ENCODE results near the gene FBLN2. TPM values are rescaled to one million over a fixed set of nuclear protein-coding genes. Genes with fewer than 3 reads are reported as not detected.

Gene FBLN2
- total RNA-seq, 2 experiments from 2014 or later: not detected

GRCh38 chr3:13547591-13548371, 1.1 kb upstream of the FBLN2 start:
- H3K27ac Mint-ChIP-seq: no peak overlapping the region

GRCh38 chr3:13549623-13550422, 898 bp downstream of the FBLN2 start:
- CTCF ChIA-PET: no interaction called here
- POLR2A ChIA-PET: no interaction called here
- Mint-ChIP-seq H3K9me3 (no peaks in the 10 kb centered on the region), H3K27ac (no peak overlapping the region), H3K36me3 (no peaks in the 10 kb centered on the region), H3K4me3 (peak overlapping the region; percentile 1), H3K4me1 (ENCODE audit: low read depth) (peaks cover 11% of the 10 kb centered on the region), H3K27me3 (peaks cover 62% of the 10 kb centered on the region)
- intact Hi-C loops (cut with micrococcal nuclease): no loop called here
- DNase-seq: no peak

More at GRCh38 chr3:13547591-13548371, 1.1 kb upstream of the FBLN2 start:
- CTCF ChIA-PET: interaction anchor here (1.4 kb wide), 1 partner anchor 100 kb away, joined by 3 read pairs; no protein-coding TSS in a partner anchor
- Mint-ChIP-seq H3K9me3 (no peaks in the 10 kb centered on the region), H3K36me3 (no peaks in the 10 kb centered on the region), H3K27me3 (peaks cover 51% of the 10 kb centered on the region), H3K4me1 (ENCODE audit: low read depth) (peaks cover 21% of the 10 kb centered on the region), H3K4me3 (no peak overlapping the region)
- DNase-seq: no peak
- intact Hi-C loops (cut with micrococcal nuclease): no loop called here
- POLR2A ChIA-PET: no interaction called here

- POLR2A ChIA-PET: no interaction called here
- Mint-ChIP-seq H3K4me3 (no peak overlapping the region), H3K36me3 (no peaks in the 10 kb centered on the region), H3K27ac (no peak overlapping the region), H3K27me3 (peaks cover 56% of the 10 kb centered on the region), H3K4me1 (ENCODE audit: low read depth) (peaks cover 6% of the 10 kb centered on the region), H3K9me3 (no peaks in the 10 kb centered on the region)
- CTCF ChIA-PET: no interaction called here
- intact Hi-C loops (cut with micrococcal nuclease): no loop called here
- DNase-seq: no peak
Observed at GRCh38 chr3:13550423-13550690, 1.4 kb downstream of the FBLN2 start.

- Mint-ChIP-seq H3K27me3 (peaks cover 55% of the 10 kb centered on the region), H3K4me3 (no peak overlapping the region), H3K27ac (no peak overlapping the region), H3K36me3 (no peaks in the 10 kb centered on the region), H3K4me1 (ENCODE audit: low read depth) (peaks cover 5% of the 10 kb centered on the region), H3K9me3 (no peaks in the 10 kb centered on the region)
- no peak for DNase-seq
- intact Hi-C loops (cut with micrococcal nuclease): no loop called here
- ChIA-PET POLR2A (no interaction called here), CTCF (no interaction called here)
Observed at GRCh38 chr3:13550791-13551360, 2.0 kb downstream of the FBLN2 start.

- Mint-ChIP-seq H3K4me3 (no peak overlapping the region), H3K27me3 (peaks cover 39% of the 10 kb centered on the region)
- CTCF ChIA-PET: no interaction called here
Observed at GRCh38 chr3:13552857-13553652, 4.1 kb downstream of the FBLN2 start.

GRCh38 chr3:13553686-13554085, 4.8 kb downstream of the FBLN2 start:
- Mint-ChIP-seq H3K27ac (no peak overlapping the region), H3K4me3 (no peak overlapping the region), H3K36me3 (no peaks in the 10 kb centered on the region), H3K9me3 (no peaks in the 10 kb centered on the region), H3K27me3 (peaks cover 35% of the 10 kb centered on the region), H3K4me1 (ENCODE audit: low read depth) (peaks cover 5% of the 10 kb centered on the region)
- intact Hi-C loops (cut with micrococcal nuclease): no loop called here
- no peak for DNase-seq
- CTCF ChIA-PET: no interaction called here
- POLR2A ChIA-PET: no interaction called here

More at GRCh38 chr3:13552857-13553652, 4.1 kb downstream of the FBLN2 start:
- Mint-ChIP-seq H3K4me1 (ENCODE audit: low read depth) (peaks cover 5% of the 10 kb centered on the region), H3K9me3 (no peaks in the 10 kb centered on the region), H3K27ac (no peak overlapping the region), H3K36me3 (no peaks in the 10 kb centered on the region)
- POLR2A ChIA-PET: no interaction called here
- intact Hi-C loops (cut with micrococcal nuclease): no loop called here
- DNase-seq: no peak

- Mint-ChIP-seq H3K36me3 (no peaks in the 10 kb centered on the region), H3K27me3 (peaks cover 28% of the 10 kb centered on the region), H3K27ac (no peak overlapping the region), H3K4me3 (no peak overlapping the region), H3K4me1 (ENCODE audit: low read depth) (no peaks in the 10 kb centered on the region), H3K9me3 (no peaks in the 10 kb centered on the region)
- intact Hi-C loops (cut with micrococcal nuclease): no loop called here
- ChIA-PET CTCF (no interaction called here), POLR2A (no interaction called here)
- DNase-seq: no peak
Observed at GRCh38 chr3:13555753-13556152, 6.8 kb downstream of the FBLN2 start.

- POLR2A ChIA-PET: no interaction called here
- no peaks in the 10 kb centered on the region for H3K9me3 Mint-ChIP-seq
- H3K4me3 Mint-ChIP-seq: no peak overlapping the region
- H3K27me3 Mint-ChIP-seq: peaks cover 25% of the 10 kb centered on the region
- H3K4me1 Mint-ChIP-seq (ENCODE audit: low read depth): no peaks in the 10 kb centered on the region
- intact Hi-C loops (cut with micrococcal nuclease): no loop called here
- CTCF ChIA-PET: no interaction called here
- H3K36me3 Mint-ChIP-seq: no peaks in the 10 kb centered on the region
- DNase-seq: no peak
- H3K27ac Mint-ChIP-seq: no peak overlapping the region
Observed at GRCh38 chr3:13556207-13556606, 7.3 kb downstream of the FBLN2 start.

- Mint-ChIP-seq H3K27ac (no peak overlapping the region), H3K27me3 (peaks cover 24% of the 10 kb centered on the region), H3K9me3 (no peaks in the 10 kb centered on the region), H3K4me3 (no peak overlapping the region), H3K36me3 (no peaks in the 10 kb centered on the region), H3K4me1 (ENCODE audit: low read depth) (no peaks in the 10 kb centered on the region)
- intact Hi-C loops (cut with micrococcal nuclease): no loop called here
- POLR2A ChIA-PET: no interaction called here
- CTCF ChIA-PET: no interaction called here
- no peak for DNase-seq
Observed at GRCh38 chr3:13556917-13557316, 8.0 kb downstream of the FBLN2 start.

- H3K27me3 Mint-ChIP-seq: peaks cover 22% of the 10 kb centered on the region
- POLR2A ChIA-PET: no interaction called here
- no peaks in the 10 kb centered on the region for H3K36me3 Mint-ChIP-seq
- intact Hi-C loops (cut with micrococcal nuclease): no loop called here
- CTCF ChIA-PET: no interaction called here
- H3K27ac Mint-ChIP-seq: no peak overlapping the region
- H3K4me3 Mint-ChIP-seq: no peak overlapping the region
- no peaks in the 10 kb centered on the region for H3K4me1 Mint-ChIP-seq (ENCODE audit: low read depth)
- no peak for DNase-seq
- H3K9me3 Mint-ChIP-seq: no peaks in the 10 kb centered on the region
Observed at GRCh38 chr3:13557417-13557816, 8.5 kb downstream of the FBLN2 start.

GRCh38 chr3:13557926-13558325, 9.0 kb downstream of the FBLN2 start:
- Mint-ChIP-seq H3K36me3 (no peaks in the 10 kb centered on the region), H3K27me3 (peaks cover 19% of the 10 kb centered on the region), H3K27ac (no peak overlapping the region), H3K4me3 (no peak overlapping the region), H3K4me1 (ENCODE audit: low read depth) (no peaks in the 10 kb centered on the region), H3K9me3 (no peaks in the 10 kb centered on the region)
- no peak for DNase-seq
- ChIA-PET CTCF (no interaction called here), POLR2A (no interaction called here)
- intact Hi-C loops (cut with micrococcal nuclease): no loop called here

- no peak for DNase-seq
- ChIA-PET CTCF (no interaction called here), POLR2A (no interaction called here)
- no peaks in the 10 kb centered on the region for H3K36me3 Mint-ChIP-seq
- H3K27ac Mint-ChIP-seq: no peak overlapping the region
- no peaks in the 10 kb centered on the region for H3K9me3 Mint-ChIP-seq
- H3K27me3 Mint-ChIP-seq: peaks cover 18% of the 10 kb centered on the region
- H3K4me1 Mint-ChIP-seq (ENCODE audit: low read depth): no peaks in the 10 kb centered on the region
- intact Hi-C loops (cut with micrococcal nuclease): no loop called here
- H3K4me3 Mint-ChIP-seq: no peak overlapping the region
Observed at GRCh38 chr3:13558651-13559050, 9.7 kb downstream of the FBLN2 start.
